GM19455 (cell line): Measurements from ENCODE around the gene NELL1.

Source experiments
- ATAC-seq: cut with Tn5 transposase; IDR thresholded peaks from one replicate; pipeline ENCODE4 v1.9.1; 2021; ENCODE audit not compliant: unreplicated experiment

The NELL1 gene

DNA sequence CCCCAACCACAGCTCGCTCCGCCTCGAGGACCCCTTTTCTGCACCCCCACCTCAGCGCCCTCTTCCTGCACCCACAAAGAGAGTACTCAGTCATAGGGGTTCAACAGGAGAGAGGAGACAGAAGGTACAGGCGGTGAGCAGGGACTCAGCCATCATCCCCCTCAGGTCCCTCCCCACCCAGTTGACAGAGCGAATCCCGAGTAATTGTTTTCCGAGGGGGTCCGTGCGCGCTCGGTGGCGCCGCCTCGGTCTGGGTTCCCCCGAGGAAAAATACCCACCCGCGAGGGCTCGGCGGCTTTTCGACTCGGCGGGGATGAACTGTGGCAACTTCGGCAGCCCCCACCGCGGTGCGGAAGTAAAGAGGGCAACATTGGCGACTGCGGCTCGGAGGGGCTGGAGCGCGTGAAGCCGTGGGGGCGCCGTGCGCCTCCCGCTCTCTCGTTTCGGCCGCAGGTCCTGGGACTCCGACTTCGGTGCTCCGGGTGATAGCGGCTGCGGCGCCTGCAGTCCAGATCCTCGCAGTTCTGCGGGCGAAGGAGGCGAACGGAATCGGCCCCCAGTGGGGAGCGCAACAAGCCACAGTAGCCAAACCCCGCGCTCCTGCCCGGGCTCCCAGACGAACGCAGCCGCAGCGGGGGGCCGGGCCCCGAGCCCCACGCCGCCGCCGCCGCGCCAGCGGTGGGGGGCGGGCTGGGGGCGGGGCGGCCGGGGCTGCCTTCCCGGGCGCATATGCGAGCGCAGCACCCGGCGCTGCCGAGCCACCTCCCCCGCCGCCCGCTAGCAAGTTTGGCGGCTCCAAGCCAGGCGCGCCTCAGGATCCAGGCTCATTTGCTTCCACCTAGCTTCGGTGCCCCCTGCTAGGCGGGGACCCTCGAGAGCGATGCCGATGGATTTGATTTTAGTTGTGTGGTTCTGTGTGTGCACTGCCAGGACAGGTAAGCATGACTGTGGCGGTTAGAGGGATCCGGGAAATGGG lies at the start of gene NELL1:
Gene NELL1, plus strand, starts transcription at position 743 of the 976 bp plus-strand sequence.
- no peak for ATAC-seq

DNA sequence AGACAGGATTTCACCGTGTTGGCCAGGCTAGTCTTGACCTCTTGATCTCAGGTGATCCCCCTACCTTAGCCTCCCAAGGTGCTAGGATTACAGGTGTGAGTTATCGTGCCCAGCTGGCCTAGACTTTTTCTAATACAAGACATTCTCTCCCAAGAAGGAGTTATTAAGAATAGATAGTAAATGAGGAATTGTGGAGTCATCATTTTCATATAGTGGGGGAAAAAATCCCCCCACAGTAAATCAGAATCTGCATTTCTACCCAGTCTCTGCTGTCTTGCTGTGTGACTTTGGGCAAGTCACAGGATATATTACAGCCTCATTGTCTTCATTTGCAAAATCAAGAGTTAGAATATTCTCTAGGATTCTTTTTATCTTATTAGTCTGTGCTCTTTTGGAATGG lies 48.4 kb upstream of the NELL1 start:
- no peak for ATAC-seq

DNA sequence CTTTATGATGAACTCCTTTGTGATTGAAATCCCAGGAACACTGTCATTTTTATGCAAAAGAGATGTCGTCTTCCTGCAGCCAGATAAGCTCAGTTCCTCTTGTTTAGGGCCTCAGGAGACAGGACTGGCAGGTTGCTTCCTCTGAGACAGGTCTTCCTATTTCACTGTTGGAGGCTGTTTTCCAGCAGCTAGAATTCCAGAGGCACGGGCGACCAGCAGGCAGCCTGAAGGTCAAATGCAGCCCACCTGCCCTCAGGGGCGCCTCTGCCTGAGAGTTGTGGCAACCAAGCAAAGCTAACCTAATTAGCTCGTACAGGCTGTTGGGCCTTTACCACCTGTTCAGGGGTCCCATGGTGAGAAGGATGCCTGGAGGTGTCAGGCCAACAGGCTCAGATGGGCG lies 47.7 kb upstream of the NELL1 start:
- ATAC-seq: no peak

DNA sequence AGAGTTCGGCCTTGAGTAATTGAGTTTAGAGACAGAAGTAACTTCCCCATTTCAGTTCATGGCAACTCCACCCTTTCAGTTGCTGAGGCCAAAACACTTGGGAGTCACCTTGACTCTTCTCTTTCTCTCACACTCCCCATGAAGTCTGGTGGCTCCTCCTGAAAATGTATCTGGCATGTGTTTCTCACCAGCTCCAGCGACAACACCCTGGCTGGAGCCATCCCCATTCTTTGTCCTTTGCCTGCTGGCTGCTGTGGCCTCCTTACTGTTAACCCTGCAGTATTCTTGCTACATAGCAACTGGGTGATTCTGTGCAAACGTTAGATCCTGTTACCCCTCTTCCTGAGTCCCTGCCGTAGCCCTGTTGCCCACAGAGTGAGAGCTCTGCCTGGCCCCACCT lies 46.1 kb upstream of the NELL1 start:
- no peak for ATAC-seq

DNA sequence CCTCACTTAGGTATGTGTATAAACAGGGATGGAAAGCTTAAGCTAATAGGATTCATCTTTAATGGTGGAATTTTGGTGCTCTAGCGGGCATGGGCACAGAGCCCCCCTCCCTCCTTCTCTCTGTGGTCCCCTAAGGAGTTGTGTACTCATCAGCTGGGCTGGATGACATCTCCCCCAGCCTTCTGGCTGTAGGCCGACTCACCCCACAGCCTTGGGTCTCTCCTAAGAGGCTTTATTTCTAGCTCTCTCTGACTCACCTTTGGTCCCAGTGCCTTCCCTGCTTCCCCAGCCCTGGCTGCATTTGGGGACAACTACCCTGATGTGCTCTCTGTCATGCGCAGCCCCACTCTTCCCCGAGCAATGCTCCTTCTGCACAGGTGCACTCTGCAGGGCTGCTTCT lies 43.1 kb upstream of the NELL1 start:
- no peak for ATAC-seq

DNA sequence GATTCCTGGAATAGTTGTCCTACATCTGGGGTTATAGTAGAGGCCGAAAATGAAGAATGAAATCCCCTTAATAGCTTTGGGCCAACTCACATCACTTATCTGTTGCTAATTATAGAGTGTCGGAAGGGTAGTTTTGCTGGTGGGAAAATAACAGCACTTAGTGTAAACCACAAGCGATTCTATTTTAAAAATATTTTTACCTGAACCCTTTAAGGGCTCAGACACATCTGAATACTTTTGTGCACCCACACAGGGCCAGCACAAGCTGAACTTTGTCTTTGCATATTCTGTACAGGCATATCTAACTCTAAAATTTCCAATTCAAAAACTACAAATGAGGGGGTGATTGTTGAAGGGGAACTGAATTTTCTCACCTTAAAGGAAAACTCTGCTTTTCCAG lies 42.4 kb upstream of the NELL1 start:
- ATAC-seq: no peak

DNA sequence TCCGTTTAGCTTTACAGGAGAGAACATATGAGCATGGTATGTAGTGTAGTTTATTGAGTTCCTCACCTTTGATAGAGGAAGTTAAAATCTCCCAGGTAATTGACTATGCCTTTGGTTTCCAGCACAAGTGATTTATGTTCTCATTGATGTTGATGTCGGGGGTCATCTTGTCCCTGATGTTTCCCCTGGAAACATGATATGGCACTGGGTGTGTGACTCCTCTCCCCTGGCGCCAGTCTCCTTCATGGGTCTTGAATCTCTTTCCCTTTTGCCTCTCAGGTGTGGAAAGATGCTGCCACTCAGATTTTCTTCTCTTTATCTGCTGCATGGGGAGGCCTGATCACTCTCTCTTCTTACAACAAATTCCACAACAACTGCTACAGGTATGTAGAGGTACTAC lies 41.7 kb upstream of the NELL1 start:
- no peak for ATAC-seq

DNA sequence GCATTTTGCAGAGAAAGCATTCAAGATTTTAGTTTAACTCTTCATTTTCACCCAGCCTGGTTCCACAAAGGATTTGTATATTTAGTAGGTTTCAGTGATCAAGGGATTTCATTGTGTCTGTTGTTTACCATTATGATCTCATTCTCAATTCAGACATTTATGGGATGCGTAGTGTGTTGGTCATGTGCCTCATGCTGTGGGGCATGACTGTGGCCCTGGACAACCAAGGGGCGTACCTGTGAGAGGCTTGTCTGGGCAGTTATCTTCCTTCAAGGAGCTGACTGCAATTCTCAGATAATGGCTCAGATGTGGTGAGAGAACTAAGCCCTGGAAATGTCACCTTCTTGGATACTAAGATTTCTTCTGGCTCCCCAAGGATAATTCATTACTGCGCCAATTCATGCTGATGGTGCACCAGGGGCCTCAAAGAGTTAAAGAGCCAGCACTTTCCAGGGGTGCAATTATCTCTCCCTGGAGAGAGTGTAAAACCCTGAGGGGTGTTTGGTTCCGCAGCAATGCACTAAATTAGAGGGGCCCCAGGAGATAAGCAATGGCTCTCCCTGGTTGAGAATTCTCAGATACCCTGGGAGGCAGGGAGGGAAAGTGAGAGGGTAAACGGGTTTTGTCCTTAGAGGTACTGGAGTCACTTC lies 37.7 kb upstream of the NELL1 start:
- no peak for ATAC-seq

DNA sequence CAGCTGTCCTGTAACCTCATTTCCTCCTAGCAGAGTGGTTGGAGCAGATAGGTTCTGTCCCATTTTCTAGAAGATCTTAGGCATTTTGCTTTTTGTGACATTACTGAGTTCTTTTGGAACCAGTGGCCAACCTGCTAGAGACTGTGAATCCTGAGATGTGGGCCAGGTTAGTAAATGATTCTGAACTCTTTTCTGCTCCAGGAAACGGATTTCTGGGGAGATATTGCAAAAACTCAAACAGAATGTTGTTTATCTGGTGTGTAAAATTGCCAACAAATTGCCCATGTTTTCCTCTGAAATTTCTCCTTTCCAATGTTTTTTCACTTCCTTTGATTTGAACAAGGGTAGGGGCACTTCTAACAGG lies 37.2 kb upstream of the NELL1 start:
- no peak for ATAC-seq

DNA sequence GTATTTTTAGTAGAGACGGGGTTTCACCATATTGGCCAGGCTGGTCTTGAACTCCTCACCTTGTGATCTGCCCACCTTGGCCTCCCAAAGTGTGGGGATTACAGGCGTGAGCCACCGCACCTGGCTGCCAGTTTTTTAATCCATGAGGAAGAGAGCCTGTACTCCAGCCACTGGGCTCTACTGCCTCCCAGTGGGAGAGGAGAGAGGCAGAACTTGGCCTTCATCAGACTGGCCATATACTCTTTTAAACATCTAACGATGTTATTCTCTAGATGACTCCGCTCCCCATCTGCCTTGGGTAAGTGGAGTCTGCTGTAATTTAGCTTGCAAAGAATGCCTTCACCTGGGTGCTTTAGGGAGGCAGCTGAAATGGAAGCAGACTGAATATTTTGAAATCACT lies 35.3 kb upstream of the NELL1 start:
- ATAC-seq: no peak

DNA sequence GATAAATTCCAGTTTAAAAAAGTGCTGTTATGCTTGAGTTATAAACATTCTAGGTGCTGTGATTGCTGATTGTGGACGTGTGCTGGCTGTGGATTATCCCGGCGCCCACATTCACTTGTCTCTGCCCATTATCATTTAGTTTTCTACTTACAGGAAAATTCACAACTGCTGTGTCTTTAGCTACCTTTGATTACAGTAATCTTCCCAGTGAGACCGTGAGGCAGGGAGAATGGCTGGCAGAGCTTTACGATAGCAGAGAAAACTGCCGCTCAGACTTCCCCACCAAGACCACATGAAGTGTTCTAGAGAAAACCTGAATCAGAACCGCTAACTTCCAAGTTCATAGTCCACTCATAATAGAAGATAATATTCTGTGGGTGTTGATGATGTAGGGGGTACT lies 34.6 kb upstream of the NELL1 start:
- no peak for ATAC-seq

DNA sequence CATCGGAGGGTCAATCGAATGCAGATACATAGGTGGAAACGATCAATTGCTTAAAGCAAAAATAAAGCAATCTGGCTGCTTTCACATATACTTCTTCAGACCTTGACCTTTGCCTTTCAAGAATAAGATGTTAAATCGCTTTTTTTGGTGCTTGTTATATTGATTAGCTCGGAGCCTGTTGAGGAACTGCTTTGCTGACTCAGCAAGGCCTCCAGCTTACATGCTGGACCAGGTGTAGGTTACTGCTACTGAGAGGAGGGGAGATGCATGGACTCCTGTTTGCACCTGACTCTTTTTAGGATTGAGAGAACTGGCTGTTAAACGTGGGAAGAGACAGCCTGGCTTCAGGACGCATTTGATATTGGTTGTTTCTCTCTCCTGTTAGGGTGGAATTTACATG lies 31.3 kb upstream of the NELL1 start:
- ATAC-seq: no peak

DNA sequence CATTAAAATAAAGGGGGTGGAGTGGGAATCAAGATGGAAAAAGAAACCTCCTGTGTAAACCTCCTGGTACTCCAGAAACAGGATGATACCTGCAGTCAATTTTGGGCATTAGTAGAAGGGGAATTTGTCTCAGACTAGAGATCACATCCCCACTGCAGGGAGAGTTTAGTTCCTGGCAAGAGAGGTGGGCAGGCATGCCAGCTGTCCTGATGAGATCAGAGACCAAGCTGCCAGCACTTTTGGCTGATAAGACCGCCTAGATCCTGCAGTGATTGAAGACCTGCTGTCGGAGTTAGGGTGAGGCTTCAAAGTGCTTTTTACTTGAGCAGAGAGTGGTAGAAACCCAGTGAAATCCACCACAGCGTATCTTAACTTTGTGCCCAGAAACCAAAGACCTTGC lies 29.7 kb upstream of the NELL1 start:
- no peak for ATAC-seq

DNA sequence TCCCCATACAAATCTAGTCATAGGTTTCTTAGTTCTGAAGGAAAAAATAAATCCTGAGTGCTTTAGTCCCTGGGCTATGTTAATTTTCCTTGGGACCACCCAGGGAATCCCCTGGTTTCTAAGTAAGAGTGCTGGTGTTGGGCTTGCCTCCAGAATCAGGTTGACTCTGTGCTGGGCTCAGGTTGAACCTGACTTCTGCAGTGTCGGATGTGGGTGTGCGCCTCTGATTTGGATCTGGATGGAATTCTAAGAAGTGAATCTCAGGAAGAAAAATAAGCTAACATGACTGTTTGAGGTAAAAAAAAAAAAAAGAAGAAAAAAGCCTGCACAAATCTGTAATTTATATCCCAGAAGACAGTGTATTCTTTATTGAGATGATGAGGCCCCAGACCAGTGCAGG lies 29.0 kb upstream of the NELL1 start:
- ATAC-seq: no peak

DNA sequence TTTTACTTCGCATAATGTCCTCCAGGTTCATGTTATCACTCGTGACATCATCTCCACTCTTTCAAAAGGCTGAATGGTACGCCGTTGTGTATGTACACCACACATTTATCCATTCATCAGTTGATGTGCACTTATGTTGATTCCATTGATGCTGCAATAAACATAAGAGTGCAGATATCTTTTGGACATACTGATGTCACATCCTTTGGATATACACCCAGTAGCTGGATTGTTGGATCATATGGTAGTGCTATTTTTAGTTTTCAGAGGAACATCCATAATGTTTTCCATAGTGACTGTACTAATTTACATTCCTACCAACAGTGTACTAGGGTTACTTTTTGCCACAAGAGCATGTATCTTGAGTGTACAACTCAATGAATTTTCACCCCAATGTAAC lies 25.0 kb upstream of the NELL1 start:
- no peak for ATAC-seq

DNA sequence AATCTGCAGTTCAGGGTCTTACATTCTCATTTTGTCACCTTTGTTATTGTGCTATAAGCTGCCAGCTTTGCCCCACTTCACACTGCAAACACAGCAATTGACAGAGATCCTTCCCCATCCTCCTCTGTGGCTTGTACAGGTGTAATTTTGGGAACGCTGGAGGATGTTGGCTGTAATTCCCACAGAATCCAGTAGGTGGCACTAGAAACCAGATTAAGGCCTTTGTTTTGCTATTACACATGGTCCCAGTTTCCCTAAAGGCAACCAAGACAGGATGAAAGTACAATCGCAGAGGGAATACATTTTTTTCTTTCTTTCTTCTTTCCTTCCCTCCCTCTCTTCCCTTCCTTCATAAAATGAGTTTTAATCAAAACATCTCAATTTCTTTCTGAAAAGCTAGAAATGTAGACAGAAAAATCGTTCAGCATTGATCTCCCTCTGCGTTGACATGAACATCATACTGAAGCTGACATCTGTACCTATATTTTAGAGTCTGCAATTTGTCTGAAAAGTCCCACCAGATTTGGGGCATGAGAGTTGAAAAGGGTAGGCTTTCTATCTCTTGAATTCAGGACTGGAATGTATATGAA lies 21.3 kb upstream of the NELL1 start:
- peak; percentile 78 for ATAC-seq

DNA sequence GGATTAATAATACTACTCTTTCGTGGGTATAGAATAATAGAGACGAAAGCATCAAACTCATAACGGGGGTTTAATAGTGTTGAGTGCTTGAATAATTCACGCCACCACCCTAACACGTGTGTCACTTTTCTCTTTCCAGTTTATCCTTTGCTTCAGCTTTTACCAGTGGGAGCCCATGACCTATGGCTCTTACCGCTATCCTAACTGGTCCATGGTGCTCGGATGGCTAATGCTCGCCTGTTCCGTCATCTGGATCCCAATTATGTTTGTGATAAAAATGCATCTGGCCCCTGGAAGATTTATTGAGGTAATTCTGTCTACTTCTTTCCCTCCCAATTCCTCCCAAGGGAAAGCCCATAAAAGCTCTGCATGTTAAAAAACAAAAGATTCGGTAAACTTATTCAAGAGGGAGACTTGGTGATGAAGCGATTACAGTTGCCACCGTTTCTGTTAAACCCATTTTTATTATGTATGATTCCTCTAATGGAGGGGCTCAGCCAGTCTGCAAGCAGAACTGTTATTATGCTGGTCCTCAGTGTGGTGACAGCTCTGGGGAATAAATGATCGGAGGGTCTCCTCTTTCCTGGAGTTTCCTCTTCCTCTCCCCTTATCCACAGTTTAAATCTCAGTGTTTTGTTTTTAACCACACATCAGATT lies 17.1 kb upstream of the NELL1 start:
- no peak for ATAC-seq

DNA sequence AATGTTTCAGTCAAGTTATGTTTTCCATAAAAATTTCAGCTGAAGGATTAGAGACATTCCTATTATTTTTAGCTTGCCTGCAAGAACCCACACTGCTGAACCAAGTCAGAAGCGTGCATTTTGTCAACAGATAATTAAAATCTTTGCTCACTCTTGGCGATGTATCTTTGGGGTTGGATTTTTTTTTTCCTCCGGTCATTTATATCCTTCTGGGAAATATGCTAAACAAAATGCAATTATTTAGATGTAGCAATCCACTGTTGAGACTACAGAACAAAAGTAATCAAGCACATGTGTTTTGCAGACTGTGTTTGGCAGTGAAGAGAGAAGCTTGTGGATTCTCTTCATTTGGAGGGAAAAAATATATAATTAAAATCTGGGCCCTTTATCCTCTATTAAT lies 15.3 kb upstream of the NELL1 start:
- no peak for ATAC-seq

DNA sequence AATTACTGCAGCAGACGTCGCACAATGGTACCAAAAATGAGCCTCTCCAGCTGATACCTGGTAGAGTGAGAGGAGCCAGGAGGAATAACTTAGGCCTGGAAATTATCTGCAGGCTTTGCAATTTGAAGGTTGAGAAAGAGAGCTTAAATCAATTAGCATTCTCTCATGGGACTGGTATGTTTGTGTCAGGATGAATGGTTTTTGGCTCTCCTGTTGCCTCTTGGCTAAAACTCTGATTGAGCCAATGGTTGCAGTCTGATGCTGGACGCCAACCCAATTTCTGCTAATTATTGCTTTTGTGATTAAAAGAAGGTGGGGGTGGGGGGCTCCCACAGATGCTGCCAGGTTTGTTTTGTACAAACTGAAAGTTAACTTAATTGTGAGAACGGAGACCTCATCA lies 12.5 kb upstream of the NELL1 start:
- no peak for ATAC-seq

DNA sequence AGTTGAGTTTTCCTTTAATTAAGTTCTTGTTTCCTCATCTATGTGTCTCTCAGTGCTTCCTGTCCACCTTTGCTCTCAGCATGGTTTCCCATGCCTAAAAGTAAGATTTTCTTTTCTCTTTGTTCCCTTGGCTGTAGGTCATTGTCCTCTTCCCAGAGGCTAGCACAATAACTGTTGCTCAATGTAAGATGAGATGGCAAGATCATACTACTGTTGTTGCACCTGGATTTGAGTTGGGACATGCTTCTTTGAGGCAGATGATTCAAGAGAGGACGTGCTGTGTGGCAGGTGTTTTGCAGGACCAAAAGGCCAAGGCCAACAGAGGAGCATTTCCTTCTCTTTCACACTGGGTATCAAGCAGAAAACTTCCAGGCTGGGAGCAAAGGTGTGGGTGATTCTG lies 11.3 kb upstream of the NELL1 start:
- ATAC-seq: no peak

DNA sequence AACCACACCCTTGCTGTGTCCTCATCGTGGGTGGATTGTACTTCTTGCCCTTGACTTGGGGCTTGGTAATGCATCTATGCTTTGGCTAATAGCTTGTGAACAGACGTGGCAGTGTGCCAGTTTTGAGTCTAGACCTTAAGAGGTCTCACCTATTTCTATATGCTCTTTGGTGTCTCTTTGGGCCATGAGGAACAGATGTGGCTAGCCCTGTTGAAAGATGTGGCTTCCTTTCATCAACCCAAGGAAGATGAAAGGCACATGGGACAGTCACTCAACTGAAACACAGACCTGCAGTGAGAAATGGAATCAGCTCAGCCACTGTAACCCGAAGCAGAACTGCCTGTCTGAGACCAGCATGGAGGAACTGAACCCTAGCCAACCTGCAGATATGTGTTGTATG lies 7.9 kb upstream of the NELL1 start:
- ATAC-seq: no peak

DNA sequence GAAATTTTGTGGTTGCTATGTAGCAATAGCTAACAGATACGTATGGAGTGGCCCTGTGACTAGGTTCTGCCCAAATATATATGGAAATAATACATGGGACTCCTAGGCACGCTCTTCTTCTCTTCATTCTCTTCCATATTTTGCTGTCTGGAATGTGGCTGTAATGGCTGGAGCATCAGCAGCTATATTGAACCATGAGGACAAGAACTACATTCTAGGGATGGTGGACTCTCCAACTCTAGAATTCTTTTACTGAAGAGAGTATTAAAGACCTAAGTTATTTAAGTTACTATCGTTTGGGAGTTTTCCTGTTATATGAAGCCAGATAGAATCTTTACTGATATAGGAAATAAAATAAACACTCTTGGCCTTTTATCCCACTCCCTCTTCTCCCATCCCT lies 7.5 kb upstream of the NELL1 start:
- ATAC-seq: no peak
